ENCODE data around the gene PEX5L.

The PEX5L gene

GRCh38 chr3:179840985-179841384 lies 195.8 kb downstream of the PEX5L start:
- no peak for TF ChIP-seq POLR2A (IDR thresholded peaks at IDR 0.05; ENCODE audit: low read depth, low read length)
- peak; percentile 98 for FAIRE-seq
- peak; percentile 50 for DNase-seq (ENCODE audit: insufficient read length, low spot score)

GRCh38 chr3:179837374-179837773 lies 199.4 kb downstream of the PEX5L start:
- no peak for TF ChIP-seq POLR2A (IDR thresholded peaks at IDR 0.05; ENCODE audit: low read depth, low read length)
- peak; percentile 77 for FAIRE-seq
- DNase-seq (ENCODE audit: insufficient read length, low spot score), result no peak

GRCh38 chr3:179833294-179833693 lies 203.4 kb downstream of the PEX5L start:
- DNase-seq (ENCODE audit: insufficient read length, low spot score), result no peak
- peak; percentile 15 for FAIRE-seq
- no peak for TF ChIP-seq POLR2A (IDR thresholded peaks at IDR 0.05; ENCODE audit: low read depth, low read length)

- DNase-seq (ENCODE audit: insufficient read length, low spot score), result no peak
- no peak for FAIRE-seq
- no peak for TF ChIP-seq POLR2A (IDR thresholded peaks at IDR 0.05; ENCODE audit: low read depth, low read length)
Observed at GRCh38 chr3:179832333-179832854, 204.3 kb downstream of the PEX5L start.

- FAIRE-seq (no peak), DNase-seq (ENCODE audit: insufficient read length, low spot score) (no peak)
- no peak for TF ChIP-seq POLR2A (IDR thresholded peaks at IDR 0.05; ENCODE audit: low read depth, low read length)
Observed at GRCh38 chr3:179829401-179829800, 207.3 kb downstream of the PEX5L start.

- FAIRE-seq, result no peak
- no peak for DNase-seq (ENCODE audit: insufficient read length, low spot score)
- no peak for TF ChIP-seq POLR2A (IDR thresholded peaks at IDR 0.05; ENCODE audit: low read depth, low read length)
Observed at GRCh38 chr3:179828738-179829137, 208.0 kb downstream of the PEX5L start.

- FAIRE-seq (peak; percentile 48), DNase-seq (ENCODE audit: insufficient read length, low spot score) (no peak)
- no peak for TF ChIP-seq POLR2A (IDR thresholded peaks at IDR 0.05; ENCODE audit: low read depth, low read length)
Observed at GRCh38 chr3:179826247-179826637, 210.5 kb downstream of the PEX5L start.

GRCh38 chr3:179825527-179826246 lies 211.1 kb downstream of the PEX5L start:
- no peak for TF ChIP-seq POLR2A (IDR thresholded peaks at IDR 0.05; ENCODE audit: low read depth, low read length)
- DNase-seq (ENCODE audit: insufficient read length, low spot score), result no peak
- no peak for FAIRE-seq

GRCh38 chr3:179822296-179822695 lies 214.4 kb downstream of the PEX5L start:
- FAIRE-seq (peak; percentile 53), DNase-seq (ENCODE audit: insufficient read length, low spot score) (no peak)
- TF ChIP-seq POLR2A (IDR thresholded peaks at IDR 0.05; ENCODE audit: low read depth, low read length), result no peak

- peak; percentile 64 for FAIRE-seq
- no peak for TF ChIP-seq POLR2A (IDR thresholded peaks at IDR 0.05; ENCODE audit: low read depth, low read length)
- no peak for DNase-seq (ENCODE audit: insufficient read length, low spot score)
Observed at GRCh38 chr3:179819379-179819778, 217.4 kb downstream of the PEX5L start.

GRCh38 chr3:179812096-179812382 lies 224.7 kb downstream of the PEX5L start:
- DNase-seq (ENCODE audit: insufficient read length, low spot score) (no peak), FAIRE-seq (no peak)
- no peak for TF ChIP-seq POLR2A (IDR thresholded peaks at IDR 0.05; ENCODE audit: low read depth, low read length)

GRCh38 chr3:179811321-179812095 lies 225.2 kb downstream of the PEX5L start:
- TF ChIP-seq POLR2A (IDR thresholded peaks at IDR 0.05; ENCODE audit: low read depth, low read length), result no peak
- DNase-seq (ENCODE audit: insufficient read length, low spot score) (peak; percentile 46), FAIRE-seq (peak; percentile 100)

- TF ChIP-seq POLR2A (IDR thresholded peaks at IDR 0.05; ENCODE audit: low read depth, low read length), result no peak
- no peak for FAIRE-seq
Observed at GRCh38 chr3:179809639-179810038, 227.1 kb downstream of the PEX5L start.

GRCh38 chr3:179807588-179807987 lies 229.1 kb downstream of the PEX5L start:
- DNase-seq (ENCODE audit: insufficient read length, low spot score) (no peak), FAIRE-seq (no peak)
- no peak for TF ChIP-seq POLR2A (IDR thresholded peaks at IDR 0.05; ENCODE audit: low read depth, low read length)

More at GRCh38 chr3:179809639-179810038, 227.1 kb downstream of the PEX5L start:
- DNase-seq (ENCODE audit: insufficient read length, low spot score), result no peak

GRCh38 chr3:179806177-179806576 lies 230.6 kb downstream of the PEX5L start:
- FAIRE-seq (peak; percentile 94), DNase-seq (ENCODE audit: insufficient read length, low spot score) (no peak)
- TF ChIP-seq POLR2A (IDR thresholded peaks at IDR 0.05; ENCODE audit: low read depth, low read length), result no peak
